Measurements from ENCODE around the gene DCXR.

DNA sequence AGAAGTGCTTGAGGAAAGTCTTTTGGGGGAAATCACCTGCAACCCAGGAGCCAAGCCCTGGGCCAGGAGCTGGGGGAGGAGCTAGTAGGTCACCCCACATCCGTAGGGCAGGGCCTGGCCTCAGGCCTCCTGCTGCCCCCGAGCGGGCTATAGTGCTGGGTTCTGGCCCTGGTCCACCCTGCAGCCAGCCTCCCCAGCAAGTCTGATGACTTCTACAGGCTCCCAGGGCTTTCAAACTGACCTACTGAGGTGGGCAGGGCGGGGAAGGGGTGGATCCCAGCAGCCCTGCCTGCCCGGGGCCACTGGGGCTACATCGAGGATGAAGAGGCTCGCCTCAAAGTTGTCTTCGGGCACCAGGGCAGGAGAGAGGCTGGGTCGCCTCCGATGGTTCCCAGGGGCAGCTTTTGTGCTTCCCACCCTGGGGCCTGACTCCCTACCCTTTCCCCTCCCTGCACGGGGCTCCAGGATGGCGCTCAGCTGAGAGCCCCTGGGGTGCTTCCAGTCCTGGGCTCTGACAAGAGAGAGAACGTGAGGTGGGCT is 19.8 kb downstream of the DCXR start:
- TF ChIP-seq CTCF (conservative IDR thresholded peaks at IDR 0.05; ENCODE audit: low read depth, low read length) (no peak), EZH2 (IDR thresholded peaks at IDR 0.05; ENCODE audit: borderline replicate concordance, low read depth, low read length, poor library complexity, severe bottlenecking) (no peak)

Data from A673 (cell line).